GM20000 (cell line): ENCODE measurements around the gene ETV3.
"Not testable (repeated sequence)": the region's sequence is repeated elsewhere in the genome, so short reads cannot be mapped to it uniquely, and the experiment has no call there.

Experiments used
- DNase-seq: peaks from one replicate; pipeline ENCODE4 v3.0.0; 2012; ENCODE audit warnings: low spot score
- TF ChIP-seq, protein P1 (sequence below): IDR thresholded peaks from 2 replicates; pipeline ENCODE4 v1.5.1; 2012; ENCODE audit warnings: mild to moderate bottlenecking, control low read depth; ENCODE audit errors: extremely low read depth, missing control alignments

ETV3 gene

DNA sequence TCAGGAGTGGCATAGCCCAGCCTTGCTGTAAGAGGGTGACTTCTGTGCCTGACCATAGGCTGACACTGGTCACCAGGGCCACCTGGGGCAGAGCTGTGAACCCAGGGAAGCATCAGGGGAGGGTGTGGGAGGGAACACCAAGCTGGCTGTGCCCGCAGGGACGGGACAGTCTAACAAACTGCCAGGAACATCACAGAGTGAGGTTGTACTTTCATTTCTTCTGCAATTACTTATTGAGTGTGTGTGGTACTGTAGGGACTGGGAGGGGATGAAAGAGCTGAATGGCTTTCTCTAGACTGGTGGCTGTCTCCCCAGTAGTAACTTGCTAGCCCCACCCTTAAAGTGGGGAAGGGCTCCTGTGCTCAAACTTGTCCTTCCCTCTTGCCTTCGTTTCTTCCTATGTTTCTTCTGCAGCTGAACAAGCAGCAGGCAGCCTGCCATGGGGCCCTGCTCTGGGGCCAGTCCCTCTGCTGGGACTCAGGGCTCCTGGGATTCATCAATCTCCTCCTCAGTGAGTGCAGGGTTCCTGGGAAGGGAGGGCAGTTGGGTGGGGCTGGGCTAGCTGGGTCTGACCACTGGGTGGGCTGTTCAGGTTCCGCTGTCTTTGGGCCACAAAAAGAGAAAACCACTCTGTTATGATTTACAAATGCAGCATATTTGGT lies 39.7 kb upstream of the ETV3 start:
- no peak for DNase-seq
- TF ChIP-seq, protein P1, sequence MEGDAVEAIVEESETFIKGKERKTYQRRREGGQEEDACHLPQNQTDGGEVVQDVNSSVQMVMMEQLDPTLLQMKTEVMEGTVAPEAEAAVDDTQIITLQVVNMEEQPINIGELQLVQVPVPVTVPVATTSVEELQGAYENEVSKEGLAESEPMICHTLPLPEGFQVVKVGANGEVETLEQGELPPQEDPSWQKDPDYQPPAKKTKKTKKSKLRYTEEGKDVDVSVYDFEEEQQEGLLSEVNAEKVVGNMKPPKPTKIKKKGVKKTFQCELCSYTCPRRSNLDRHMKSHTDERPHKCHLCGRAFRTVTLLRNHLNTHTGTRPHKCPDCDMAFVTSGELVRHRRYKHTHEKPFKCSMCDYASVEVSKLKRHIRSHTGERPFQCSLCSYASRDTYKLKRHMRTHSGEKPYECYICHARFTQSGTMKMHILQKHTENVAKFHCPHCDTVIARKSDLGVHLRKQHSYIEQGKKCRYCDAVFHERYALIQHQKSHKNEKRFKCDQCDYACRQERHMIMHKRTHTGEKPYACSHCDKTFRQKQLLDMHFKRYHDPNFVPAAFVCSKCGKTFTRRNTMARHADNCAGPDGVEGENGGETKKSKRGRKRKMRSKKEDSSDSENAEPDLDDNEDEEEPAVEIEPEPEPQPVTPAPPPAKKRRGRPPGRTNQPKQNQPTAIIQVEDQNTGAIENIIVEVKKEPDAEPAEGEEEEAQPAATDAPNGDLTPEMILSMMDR, result no peak

DNA sequence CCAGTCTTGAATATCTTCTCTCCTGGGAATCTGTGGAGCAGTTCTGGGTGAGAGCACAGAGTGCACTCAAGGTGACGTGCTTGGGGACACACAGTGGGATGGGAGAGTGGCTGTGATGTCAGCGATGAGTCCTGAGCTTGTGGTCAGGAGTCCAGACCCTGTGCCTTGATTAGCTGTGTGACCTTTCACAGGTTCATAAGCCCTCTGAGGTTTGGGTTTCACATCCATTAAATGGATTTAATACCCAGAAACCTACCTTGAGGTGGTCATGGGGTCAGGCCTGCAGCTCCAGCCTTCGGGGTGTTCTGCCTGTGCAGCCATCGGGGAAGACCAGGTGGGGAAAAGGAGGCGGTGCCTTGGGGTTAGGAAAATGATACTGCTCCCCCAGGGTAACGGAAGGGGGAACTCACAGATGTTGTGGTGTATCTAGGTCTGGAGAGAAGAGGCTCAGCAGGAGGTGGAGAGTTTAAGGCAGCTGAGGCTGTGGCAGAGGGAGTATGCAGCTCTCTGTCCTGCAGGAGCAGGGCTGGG lies 38.5 kb upstream of the ETV3 start:
- peak; percentile 25 for DNase-seq
- TF ChIP-seq, protein P1, result no peak

DNA sequence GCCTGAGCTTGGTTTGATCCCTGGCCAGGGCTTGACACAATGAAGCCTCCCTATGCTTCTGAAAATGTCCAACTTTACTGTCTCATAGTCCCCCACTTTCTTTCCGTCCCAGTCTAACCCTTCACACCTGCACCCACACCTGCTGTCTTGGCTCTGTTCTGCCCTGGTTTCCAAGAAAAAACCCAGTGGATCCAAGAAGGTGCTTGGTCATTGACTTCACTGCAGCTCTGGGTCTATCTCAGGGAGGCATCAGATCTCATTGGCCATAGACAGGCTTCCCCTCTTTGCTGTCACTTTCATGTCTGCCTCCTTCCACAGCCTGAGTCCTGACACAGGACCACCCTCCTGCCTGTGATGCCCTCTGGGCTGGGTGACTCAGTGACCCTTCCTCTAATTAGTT lies 37.8 kb upstream of the ETV3 start:
- DNase-seq, result no peak
- TF ChIP-seq, protein P1, result no peak

DNA sequence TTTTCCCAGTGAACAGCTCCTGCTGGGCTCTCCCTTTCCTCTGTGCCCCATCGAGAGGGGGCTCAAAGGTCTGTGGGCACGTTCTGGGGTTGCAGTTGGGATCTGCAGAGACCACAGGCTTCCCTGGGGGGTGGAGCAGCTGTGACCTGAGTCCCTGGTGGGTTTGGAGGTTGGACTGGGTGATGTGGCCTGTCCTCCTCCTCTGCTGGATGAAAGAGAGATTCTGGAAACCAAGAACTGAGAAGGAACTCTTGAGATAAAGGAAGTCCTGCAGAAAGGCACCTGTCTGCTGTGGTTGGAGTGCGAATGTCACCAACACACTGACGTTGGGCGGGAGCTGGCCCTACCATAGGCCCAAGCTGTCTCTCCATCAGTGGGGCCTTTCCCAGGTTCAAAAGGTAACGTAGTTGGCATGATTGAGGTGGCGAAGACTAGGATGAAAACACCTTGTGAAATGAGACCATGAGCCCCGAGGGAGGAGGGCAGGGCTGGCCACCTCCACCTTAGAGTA lies 35.8 kb upstream of the ETV3 start:
- no peak for DNase-seq

DNA sequence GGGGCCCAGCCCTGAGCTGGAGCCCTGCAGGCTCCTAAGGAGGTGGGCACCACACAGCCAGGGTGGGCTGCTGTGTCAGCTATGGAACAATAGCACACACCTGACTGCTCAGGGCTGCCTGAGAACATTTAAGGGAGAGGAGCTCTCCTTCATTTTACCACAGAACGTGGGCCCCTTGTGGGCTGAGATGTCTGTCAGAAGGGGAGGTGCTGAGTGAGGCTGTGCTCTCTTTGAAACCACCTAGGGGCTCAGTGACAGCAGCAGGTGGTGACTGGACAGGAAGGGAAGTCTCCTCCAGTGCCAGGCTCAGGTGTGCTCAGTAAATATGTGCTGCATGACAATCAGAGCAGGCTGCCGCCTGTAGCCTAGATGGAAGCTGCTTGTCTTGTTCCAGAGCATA lies 35.0 kb upstream of the ETV3 start:
- DNase-seq, result not testable (repeated sequence)

More for the DNA sequence above, 35.8 kb upstream of the ETV3 start:
- TF ChIP-seq, protein P1, result no peak

DNA sequence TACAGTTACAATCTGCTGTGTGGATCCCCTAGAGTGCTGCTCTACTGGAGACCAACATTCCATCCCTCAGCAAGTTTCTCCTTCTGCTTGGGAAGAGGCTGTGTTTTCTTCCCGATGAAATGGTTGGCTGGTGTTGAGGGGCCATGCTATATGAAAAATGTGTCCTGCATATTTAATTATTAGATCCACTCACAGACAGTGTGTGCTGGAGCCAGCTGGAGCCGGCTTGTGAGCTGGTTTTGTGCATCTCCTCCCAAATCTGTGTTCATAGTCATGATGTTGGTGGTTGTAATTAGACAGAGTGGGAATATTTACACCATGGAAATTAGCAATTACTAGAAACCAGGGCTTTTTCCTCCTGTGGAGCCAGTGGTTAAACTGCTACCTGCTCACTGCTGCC lies 34.4 kb upstream of the ETV3 start:
- not testable (repeated sequence) for DNase-seq

DNA sequence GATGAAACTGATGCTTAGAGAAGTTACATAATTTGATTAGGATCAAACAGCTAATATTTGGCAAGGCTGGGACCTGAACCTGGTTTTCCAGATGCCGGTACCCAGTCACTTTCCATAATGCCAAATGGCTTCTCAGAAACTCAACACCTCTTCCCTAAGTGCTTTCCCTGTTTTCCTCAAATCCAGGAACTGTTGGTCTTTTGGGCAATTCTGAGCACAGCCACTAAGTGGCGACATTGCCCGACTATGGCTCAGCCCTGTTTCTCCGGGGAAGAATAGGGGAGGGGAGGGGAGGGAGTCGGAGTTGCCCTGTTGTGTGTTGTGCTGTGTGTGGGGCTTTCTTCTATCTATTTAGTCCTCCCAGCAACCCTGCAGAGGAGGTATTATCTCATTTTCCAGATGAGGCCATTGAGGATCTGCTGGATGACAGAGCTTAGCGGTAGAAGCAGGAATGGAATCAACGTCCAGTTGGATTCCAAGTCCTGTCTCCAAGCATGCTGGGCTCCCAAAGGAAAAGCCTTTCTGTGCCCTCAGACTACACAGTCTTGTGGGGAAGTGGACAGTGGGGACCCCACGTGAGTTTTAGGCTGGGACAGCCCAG lies 33.8 kb upstream of the ETV3 start:
- not testable (repeated sequence) for DNase-seq
- TF ChIP-seq, protein P1, result peak; percentile 12

DNA sequence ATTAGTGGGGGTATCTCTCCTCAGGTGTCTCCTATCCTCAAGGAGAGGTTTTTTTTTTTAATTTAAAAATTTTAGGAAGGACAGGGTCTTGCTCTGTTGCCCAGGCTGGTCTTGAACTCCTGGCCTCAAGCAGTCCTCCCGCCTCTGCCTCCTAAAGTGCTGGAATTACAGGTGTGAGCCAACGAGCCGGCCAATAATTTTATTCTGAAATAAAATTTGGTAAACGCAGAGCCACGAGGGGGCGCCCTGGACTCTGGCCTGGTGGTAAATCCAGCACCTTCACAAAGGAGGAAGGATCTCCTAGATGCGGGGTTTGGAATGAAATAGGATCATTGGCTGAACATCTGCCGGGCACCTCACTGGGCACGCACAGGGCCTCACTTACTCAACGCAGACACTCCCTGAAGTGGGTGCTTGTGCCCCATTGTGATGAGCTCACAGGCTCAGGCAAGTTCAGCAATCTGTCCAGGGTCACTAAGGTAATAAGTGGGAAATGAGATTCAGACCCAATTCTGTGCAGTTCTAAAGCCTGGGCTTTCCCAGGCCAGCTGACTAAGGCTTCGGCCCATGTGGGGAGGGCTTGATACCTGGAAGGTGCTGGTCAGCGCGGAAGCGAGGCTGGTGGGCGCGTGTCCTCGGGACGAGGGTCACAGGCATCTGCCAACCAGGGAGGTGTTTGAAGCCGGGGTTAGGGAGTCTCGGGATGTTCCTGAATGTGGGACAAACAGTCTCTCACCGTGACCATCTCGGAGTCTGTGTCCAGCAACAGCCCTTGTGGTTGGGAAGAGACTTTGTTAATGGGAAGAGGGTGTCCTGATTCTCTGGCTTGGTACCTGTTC lies 32.7 kb upstream of the ETV3 start:
- DNase-seq, result no peak
- TF ChIP-seq, protein P1, result peak; percentile 23
